ENCODE data around the gene IRAK3. TPM values are rescaled to one million over a fixed set of nuclear protein-coding genes. Genes with fewer than 3 reads are reported as not detected.

The IRAK3 gene
- total RNA-seq, 2 donors from 2014 or later = 3.3 to 3.6 TPM

- peaks cover 3% of the 10 kb centered on the region for H3K4me1 ChIP-seq
- no peak overlapping the region for H3K27ac ChIP-seq
- H3K9me3 ChIP-seq = no peaks in the 10 kb centered on the region
- no peaks in the 10 kb centered on the region for H3K27me3 ChIP-seq
- no peak overlapping the region for H3K9ac ChIP-seq (ENCODE audit: low read depth in 2 of 2, low read length in 2 of 2)
- intact Hi-C loops (cut with DNase I) = no loop called here
- TF ChIP-seq CTCF (IDR thresholded peaks at IDR 0.05) = no peak
- H3K4me3 ChIP-seq = no peak overlapping the region
- no peak for DNase-seq
- H3K36me3 ChIP-seq = no peaks in the 10 kb centered on the region
Observed at GRCh38 chr12:66194122-66194521, 5.1 kb downstream of the IRAK3 start.

DNA sequence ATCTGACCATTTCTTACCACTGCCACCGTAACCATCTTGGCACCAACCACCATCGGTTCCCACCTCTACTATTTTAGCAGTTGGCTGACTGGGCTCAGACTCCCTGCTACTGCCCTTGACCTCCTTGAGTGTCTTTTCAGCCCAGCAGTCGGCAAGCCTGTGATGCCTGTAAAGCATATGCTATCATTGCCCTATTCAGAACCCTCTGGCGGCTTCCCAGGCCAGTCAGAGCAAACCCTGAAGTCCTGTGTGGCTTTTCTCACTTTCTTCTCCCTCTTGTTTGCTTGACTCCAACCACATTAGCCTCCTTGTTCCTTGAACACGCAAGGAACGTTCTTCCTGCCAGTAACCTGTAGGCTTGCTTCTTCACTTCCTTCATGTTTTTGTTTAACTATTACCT is 6.2 kb downstream of the IRAK3 start:
- Histone ChIP-seq H3K4me1 (no peaks in the 10 kb centered on the region), H3K27me3 (no peaks in the 10 kb centered on the region), H3K27ac (no peak overlapping the region), H3K4me3 (no peak overlapping the region), H3K9me3 (no peaks in the 10 kb centered on the region), H3K36me3 (no peaks in the 10 kb centered on the region), H3K9ac (ENCODE audit: low read depth in 2 of 2, low read length in 2 of 2) (no peak overlapping the region)
- intact Hi-C loops (cut with DNase I) = no loop called here
- TF ChIP-seq CTCF (IDR thresholded peaks at IDR 0.05) = no peak
- no peak for DNase-seq

- H3K27ac ChIP-seq = no peak overlapping the region
- intact Hi-C loops (cut with DNase I) = no loop called here
- H3K4me1 ChIP-seq = no peaks in the 10 kb centered on the region
Observed at GRCh38 chr12:66196806-66197205, 7.8 kb downstream of the IRAK3 start.

GRCh38 chr12:66197495-66197921 is 8.5 kb downstream of the IRAK3 start:
- no peaks in the 10 kb centered on the region for H3K36me3 ChIP-seq
- no peak for DNase-seq
- H3K27me3 ChIP-seq = no peaks in the 10 kb centered on the region
- H3K9me3 ChIP-seq = no peaks in the 10 kb centered on the region
- H3K4me3 ChIP-seq = no peak overlapping the region
- TF ChIP-seq CTCF (IDR thresholded peaks at IDR 0.05) = no peak
- H3K9ac ChIP-seq (ENCODE audit: low read depth in 2 of 2, low read length in 2 of 2) = no peak overlapping the region
- intact Hi-C loops (cut with DNase I) = no loop called here
- no peak overlapping the region for H3K27ac ChIP-seq
- H3K4me1 ChIP-seq = no peaks in the 10 kb centered on the region

More at GRCh38 chr12:66196806-66197205, 7.8 kb downstream of the IRAK3 start:
- no peak for DNase-seq
- no peaks in the 10 kb centered on the region for H3K36me3 ChIP-seq
- no peaks in the 10 kb centered on the region for H3K9me3 ChIP-seq
- TF ChIP-seq CTCF (IDR thresholded peaks at IDR 0.05) = no peak
- no peaks in the 10 kb centered on the region for H3K27me3 ChIP-seq
- no peak overlapping the region for H3K4me3 ChIP-seq
- no peak overlapping the region for H3K9ac ChIP-seq (ENCODE audit: low read depth in 2 of 2, low read length in 2 of 2)

DNA sequence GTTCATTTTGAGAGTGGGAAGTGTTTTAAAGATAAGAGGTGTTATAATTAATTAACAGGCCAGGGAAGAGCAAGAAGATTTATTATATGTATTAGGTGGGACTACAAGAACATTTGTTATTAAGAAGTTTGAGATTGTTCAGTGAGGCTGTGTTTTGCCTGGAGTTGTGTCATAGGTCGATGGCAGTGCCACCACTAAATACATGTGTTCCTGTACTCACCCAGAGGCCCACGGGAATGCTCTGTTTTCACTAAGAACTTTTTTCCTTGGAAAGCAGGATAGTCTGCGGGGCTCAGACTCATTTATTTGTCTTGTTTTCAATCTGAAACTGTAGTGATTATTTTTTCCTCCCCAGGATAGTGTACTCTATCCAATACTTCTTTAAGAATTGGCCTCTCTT is 10.1 kb downstream of the IRAK3 start:
- Histone ChIP-seq H3K27me3 (no peaks in the 10 kb centered on the region), H3K36me3 (no peaks in the 10 kb centered on the region), H3K9ac (ENCODE audit: low read depth in 2 of 2, low read length in 2 of 2) (no peak overlapping the region), H3K9me3 (no peaks in the 10 kb centered on the region), H3K4me1 (no peaks in the 10 kb centered on the region), H3K27ac (no peak overlapping the region), H3K4me3 (no peak overlapping the region)
- DNase-seq = no peak
- intact Hi-C loops (cut with DNase I) = no loop called here
- no peak for TF ChIP-seq CTCF (IDR thresholded peaks at IDR 0.05)

All from colonic mucosa (tissue), 4 donors.